K562 (cell line): ENCODE measurements around the gene ARHGAP23. TPM values are rescaled to one million over a fixed set of nuclear protein-coding genes. Genes with fewer than 3 reads are reported as not detected.

ENCODE experiments used
- ATAC-seq: fragments of 200-7000 bp; cut with Tn5 transposase; 3 replicates; pipeline ENCODE4 v1.9.1; 2020; ENCODE audit warnings: moderate library complexity
- BruUV-seq: library from RNA; stranded (reverse); fragments of 400-500 nt; replicated peaks from 2 replicates; lab custom pipeline; 2021; lab: Mats Ljungman, UMichigan
- CTCF ChIA-PET: fragments of 300-600 bp; formaldehyde crosslinking; extraction: SDS; loops from one replicate; lab custom pipeline; 2021; ENCODE audit warnings: low intra/inter-chr PET ratio; lab: Yijun Ruan, JAX
- POLR2A ChIA-PET: fragments of 300-600, 350-650 bp; sonication (Branson Sonifier 250); formaldehyde crosslinking; extraction: SDS; loops from one replicate; lab custom pipeline; 2021; ENCODE audit warnings: antibody characterized with exemption, inconsistent platforms; lab: Yijun Ruan, JAX
- DNase-seq, 4 experiments: peaks; one replicate each; pipeline versions ENCODE4 v3.0.0 to v3.0.0-alpha.2; 2011 to 2018; ENCODE audit warnings: low spot score in 3 of 4, mixed read lengths in 3 of 4; ENCODE audit errors: extremely low read depth in 1 of 4
- FAIRE-seq: peaks from 2 replicates; lab custom pipeline; 2011; peaks lifted over from hg19 to GRCh38; lab: Jason Lieb, UNC
- H2AFZ ChIP-seq: 2 replicates; pipeline ENCODE4 v1.6.0; 2011; ENCODE audit warnings: low read depth, low read length, control low read depth, inconsistent platforms
- H3K27ac ChIP-seq: fragments of 200-600 bp; 3 replicates; pipeline ENCODE4 v1.8.0; 2011; ENCODE audit warnings: low read depth, mild to moderate bottlenecking, control low read depth, inconsistent platforms, low read length, moderate library complexity, mixed read lengths; ENCODE audit errors: extremely low read depth
- H3K27me3 ChIP-seq, 2 experiments: fragments of 300-600 bp in 1 of 2; 2 replicates in 1 of 2; 3 replicates in 1 of 2; pipeline versions ENCODE4 v1.6.0 to v1.8.0; 2011; ENCODE audit warnings: inconsistent platforms in 2 of 2, low read length in 2 of 2, mild to moderate bottlenecking in 1 of 2, mixed read lengths in 1 of 2, moderate library complexity in 1 of 2; ENCODE audit not compliant: control insufficient read depth in 2 of 2, insufficient read depth in 2 of 2
- H3K36me3 ChIP-seq: fragments of 300-600 bp; 3 replicates; pipeline ENCODE4 v1.8.0; 2011; ENCODE audit warnings: mild to moderate bottlenecking, low read length, inconsistent platforms; ENCODE audit not compliant: control insufficient read depth, insufficient read depth
- H3K4me1 ChIP-seq, 2 experiments: fragments of 200-600 bp in 1 of 2; replicated peaks in 1 of 2; 2 replicates in 1 of 2; 3 replicates in 1 of 2; pipeline versions ENCODE4 v1.5.1 to v1.8.0; 2011; ENCODE audit warnings: inconsistent platforms in 2 of 2, low read length in 2 of 2, mild to moderate bottlenecking in 1 of 2, mixed read lengths in 1 of 2, moderate library complexity in 1 of 2; ENCODE audit not compliant: control insufficient read depth in 2 of 2, insufficient read depth in 2 of 2
- H3K4me2 ChIP-seq: 2 replicates; pipeline ENCODE4 v1.6.1; 2011; ENCODE audit warnings: low read length, control low read depth, inconsistent platforms, mixed read lengths; ENCODE audit not compliant: insufficient read depth
- H3K4me3 ChIP-seq: fragments of 200-600 bp; sonication (generic), shearing (Covaris generic); 2 replicates; pipeline ENCODE4 v1.5.1; 2016; ENCODE audit warnings: control low read depth, inconsistent platforms
- H3K79me2 ChIP-seq: fragments of 200-600 bp; 3 replicates; pipeline ENCODE4 v1.8.0; 2011; ENCODE audit warnings: low read length, inconsistent platforms; ENCODE audit not compliant: control insufficient read depth, insufficient read depth
- H3K9ac ChIP-seq, 2 experiments: 2 replicates each; pipeline versions ENCODE4 v1.6.0 to v1.6.1; 2011; ENCODE audit warnings: low read depth in 2 of 2, low read length in 2 of 2, control low read depth in 1 of 2, inconsistent platforms in 1 of 2, mild to moderate bottlenecking in 1 of 2, mixed read lengths in 1 of 2; ENCODE audit not compliant: insufficient read depth in 1 of 2
- H3K9me1 ChIP-seq: one replicate; pipeline ENCODE4 v1.6.0; 2011; ENCODE audit warnings: inconsistent platforms, mild to moderate bottlenecking, low read length, moderate library complexity; ENCODE audit not compliant: control insufficient read depth, insufficient read depth
- H3K9me3 ChIP-seq: replicated peaks from 2 replicates; pipeline ENCODE4 v1.5.1; 2011; ENCODE audit warnings: low read depth, low read length, inconsistent platforms; ENCODE audit not compliant: control insufficient read depth, insufficient read depth
- H4K20me1 ChIP-seq: replicated peaks from 2 replicates; pipeline ENCODE4 v1.6.1; 2011; ENCODE audit warnings: low read length, inconsistent platforms, mixed read lengths; ENCODE audit not compliant: control insufficient read depth, insufficient read depth
- BRF1 ChIP-seq: IDR thresholded peaks from 3 replicates; pipeline ENCODE4 v1.6.1; 2011; ENCODE audit warnings: borderline replicate concordance, mild to moderate bottlenecking; ENCODE audit not compliant: insufficient read length; ENCODE audit errors: extremely low read depth
- CC2D1A ChIP-seq: fragments of 450-650 bp; IDR thresholded peaks from 2 replicates; pipeline ENCODE4 v1.6.1; 2017; ENCODE audit warnings: mild to moderate bottlenecking
- DDX20 ChIP-seq: fragments of 450-650 bp; IDR thresholded peaks from 2 replicates; pipeline ENCODE4 v1.6.1; 2016; ENCODE audit warnings: missing genetic modification characterization, low read depth, mild to moderate bottlenecking, missing compliant biosample characterization, moderate library complexity
- E2F1 ChIP-seq: sonication (generic); formaldehyde crosslinking; IDR thresholded peaks from 2 replicates; pipeline ENCODE4 v1.8.1; 2023; ENCODE audit warnings: mild to moderate bottlenecking, missing genetic modification reagents, moderate library complexity
- EHMT2 ChIP-seq: fragments of 450-650 bp; IDR thresholded peaks from 2 replicates; pipeline ENCODE4 v1.6.1; 2018; ENCODE audit warnings: antibody characterized with exemption
- ETV6 ChIP-seq, 3 experiments: fragments of 150-350 bp in 1 of 3; sonication (generic) in 1 of 3; formaldehyde crosslinking in 1 of 3; IDR thresholded peaks; 2 replicates each; pipeline versions ENCODE4 v1.6.1 to v1.8.0; 2014 to 2022; ENCODE audit warnings: borderline replicate concordance in 2 of 3, low read depth in 2 of 3, antibody characterized with exemption in 1 of 3, low read length in 1 of 3, mild to moderate bottlenecking in 1 of 3, missing genetic modification reagents in 1 of 3
- NEUROD1 ChIP-seq: fragments of 150-350 bp; IDR thresholded peaks from 2 replicates; pipeline ENCODE4 v1.6.1; 2014; ENCODE audit warnings: borderline replicate concordance, low read length, low read depth; ENCODE audit not compliant: partially characterized antibody
- NR4A1 ChIP-seq, 2 experiments: fragments of 250-450 bp in 1 of 2; fragments of 450-650 bp in 1 of 2; sonication (Bioruptor Pico) in 1 of 2; IDR thresholded peaks; 2 replicates each; pipeline versions ENCODE4 v1.4.0 to v1.6.1; 2016 to 2020; ENCODE audit warnings: mild to moderate bottlenecking in 2 of 2, missing compliant biosample characterization in 1 of 2, missing genetic modification characterization in 1 of 2, moderate library complexity in 1 of 2
- PRPF4 ChIP-seq: fragments of 200-400 bp; formaldehyde crosslinking; IDR thresholded peaks from one replicate; pipeline ENCODE4 v1.6.1; 2017; ENCODE audit warnings: low read length, low read depth, mild to moderate bottlenecking; ENCODE audit not compliant: insufficient read depth, poor library complexity, severe bottlenecking
- ZNF133 ChIP-seq: fragments of 250-450 bp; sonication (Bioruptor Pico); IDR thresholded peaks from 2 replicates; pipeline ENCODE4 v1.4.0; 2020; ENCODE audit warnings: mild to moderate bottlenecking
- ZNF57 ChIP-seq: fragments of 450-650 bp; formaldehyde crosslinking; IDR thresholded peaks from 2 replicates; pipeline ENCODE4 v1.4.0; 2020; ENCODE audit warnings: mild to moderate bottlenecking, moderate library complexity
- ZNF584 ChIP-seq: fragments of 200-800 bp; sonication (Bioruptor generic); IDR thresholded peaks from 2 replicates; pipeline ENCODE4 v1.6.1; 2016; ENCODE audit warnings: low read depth, mild to moderate bottlenecking, missing genetic modification characterization, missing compliant biosample characterization
- ZNF639 ChIP-seq, 2 experiments: fragments of 200-800 bp in 1 of 2; sonication (Bioruptor generic) in 1 of 2; sonication (generic) in 1 of 2; formaldehyde crosslinking in 1 of 2; IDR thresholded peaks in 1 of 2; conservative IDR thresholded peaks in 1 of 2; 2 replicates each; pipeline versions ENCODE4 v1.5.0 to v1.6.1; 2016 to 2020; ENCODE audit warnings: missing compliant biosample characterization in 1 of 2, missing genetic modification characterization in 1 of 2, missing genetic modification reagents in 1 of 2
- WGBS: fragments of 100-300 bp; shearing (Covaris generic); methylation state at CpG from one replicate; pipeline ENCODE4 v1.1.6; 2016; ENCODE audit warnings: low coverage, mixed read lengths; ENCODE audit not compliant: insufficient coverage; ENCODE audit errors: missing lambda C conversion rate; 5-methylcytosine and 5-hydroxymethylcytosine counted together
- in situ Hi-C: fragments of 300-500 bp; cut with MboI; formaldehyde crosslinking; loops from 4 replicates; pipeline ENCODE4 v1.15.0; 2018; ENCODE audit warnings: inconsistent platforms, mixed read lengths
- intact Hi-C: fragments of 100-400 bp; cut with micrococcal nuclease; formaldehyde crosslinking; loops from 2 replicates; pipeline ENCODE4 v1.14.2; 2022
- polyA plus RNA-seq, 8 experiments: library from polyadenylated mRNA; depleted of rRNA in 4 of 8; stranded (reverse) in 5 of 8; unstranded in 3 of 8; fragments of >200 nt; fragmentation: Nextera tagmentation in 2 of 8; fragmentation: Illumina TruSeq in 1 of 8; extraction: Ambion mirVana in 2 of 8; extraction: Trizol in 1 of 8; gene quantifications; 2 replicates each; pipeline versions ENCODE4 v1.2.1 to v1.2.3, GENCODE V29; 2011 to 2014; ENCODE audit warnings: inconsistent platforms in 1 of 8, missing spikeins in 1 of 8
- total RNA-seq, 7 experiments: library from RNA; depleted of rRNA in 6 of 7; stranded (reverse); fragments of >200 nt in 6 of 7; fragmentation: Illumina TruSeq in 2 of 7; extraction: Trizol in 2 of 7; gene quantifications; 2 replicates each; pipeline versions ENCODE4 v1.2.1 to v1.2.3, GENCODE V29; 2011 to 2021; ENCODE audit warnings: low replicate concordance in 1 of 7
- TF ChIP-seq, protein P1 (sequence below): fragments of 450-650 bp; IDR thresholded peaks from 2 replicates; pipeline ENCODE4 v1.6.1; 2016
- TF ChIP-seq, protein P2 (sequence below): fragments of 250-450 bp; sonication (Bioruptor Pico); IDR thresholded peaks from 2 replicates; pipeline ENCODE4 v1.8.0; 2022; ENCODE audit warnings: moderate library complexity, mild to moderate bottlenecking, inconsistent platforms

Gene ARHGAP23
- total and polyA plus RNA-seq, 9 of the 15 experiments (the other 6 are each of a cell fraction or from before 2014, with no cell fraction given): 0.01 to 2.7 (median 0.70) TPM

DNA sequence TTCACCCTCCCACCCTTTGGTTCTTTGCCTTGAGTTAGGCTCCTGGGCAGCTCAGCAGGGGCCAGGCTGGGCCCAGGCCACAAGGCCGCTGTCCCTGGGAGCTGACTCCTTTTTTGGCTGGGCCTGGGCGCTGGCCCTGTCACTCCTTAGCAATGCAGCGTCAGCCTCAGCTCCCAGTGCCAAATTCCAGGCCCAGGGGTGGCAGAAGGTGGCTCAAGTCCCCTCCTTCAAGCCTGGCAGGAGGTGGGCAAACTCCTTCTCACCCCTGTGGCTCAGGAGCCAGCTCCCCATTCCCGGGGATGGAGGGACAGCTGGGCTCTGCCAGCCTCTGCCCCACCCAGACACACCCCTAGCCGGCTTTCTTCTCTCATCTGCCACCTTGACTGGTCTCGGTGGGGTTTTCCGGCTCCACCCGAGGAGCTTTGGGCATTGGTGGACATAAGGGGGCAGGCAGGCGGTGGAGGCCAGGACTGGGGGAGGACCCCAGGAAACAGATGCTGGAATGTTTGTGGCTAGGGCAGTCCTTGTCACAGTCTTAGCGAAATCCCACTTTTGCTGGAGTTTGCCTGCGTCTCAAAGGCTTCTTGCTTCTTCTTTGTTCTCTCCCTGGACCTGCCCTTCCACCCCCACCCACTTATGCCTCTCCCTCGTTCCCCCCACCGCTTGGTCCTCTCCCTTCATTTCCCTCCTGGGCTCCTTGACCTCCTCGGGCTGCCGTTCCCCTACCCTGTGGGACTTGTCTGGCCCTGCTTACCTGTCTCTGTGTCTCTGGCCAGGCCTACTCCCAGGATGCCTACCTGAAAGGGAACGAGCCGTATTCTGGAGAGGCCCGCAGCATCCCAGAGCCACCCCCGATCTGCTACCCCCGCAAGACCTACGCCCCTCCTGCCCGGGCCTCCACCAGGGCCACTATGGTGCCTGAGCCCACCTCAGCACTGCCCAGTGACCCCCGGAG, 37.4 kb downstream of the ARHGAP23 start:
- no peak for ATAC-seq
- Histone ChIP-seq H3K4me2 (peak overlapping the region; percentile 59), H3K79me2 (no peaks in the 10 kb centered on the region), H3K4me3 (no peak overlapping the region)
- TF ChIP-seq ZNF133 (CRISPR knock-in tag) (no peak), E2F1 (CRISPR knock-in tag) (no peak), ZNF57 (CRISPR knock-in tag) (no peak), PRPF4 (no peak), ZNF639 (CRISPR knock-in tag; conservative IDR thresholded peaks at IDR 0.05 in 1 of 2, IDR thresholded peaks at IDR 0.05 in 1 of 2) (no peak), NR4A1 (CRISPR knock-in tag; IDR thresholded peaks at IDR 0.05) (no peak), NR4A1 (tag; IDR thresholded peaks at IDR 0.05) (no peak), BRF1 (no peak), DDX20 (tag) (no peak), NEUROD1 (no peak), EHMT2 (no peak), ETV6 (IDR thresholded peaks at IDR 0.05; ENCODE audit: borderline replicate concordance in 1 of 2, low read depth in 2 of 2, low read length in 1 of 2) (no peak), ETV6 (CRISPR knock-in tag; IDR thresholded peaks at IDR 0.05; ENCODE audit: borderline replicate concordance) (no peak), ZNF584 (CRISPR knock-in tag) (no peak), CC2D1A (no peak)
- TF ChIP-seq, protein P1, sequence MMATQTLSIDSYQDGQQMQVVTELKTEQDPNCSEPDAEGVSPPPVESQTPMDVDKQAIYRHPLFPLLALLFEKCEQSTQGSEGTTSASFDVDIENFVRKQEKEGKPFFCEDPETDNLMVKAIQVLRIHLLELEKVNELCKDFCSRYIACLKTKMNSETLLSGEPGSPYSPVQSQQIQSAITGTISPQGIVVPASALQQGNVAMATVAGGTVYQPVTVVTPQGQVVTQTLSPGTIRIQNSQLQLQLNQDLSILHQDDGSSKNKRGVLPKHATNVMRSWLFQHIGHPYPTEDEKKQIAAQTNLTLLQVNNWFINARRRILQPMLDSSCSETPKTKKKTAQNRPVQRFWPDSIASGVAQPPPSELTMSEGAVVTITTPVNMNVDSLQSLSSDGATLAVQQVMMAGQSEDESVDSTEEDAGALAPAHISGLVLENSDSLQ: no peak
- TF ChIP-seq, protein P2, sequence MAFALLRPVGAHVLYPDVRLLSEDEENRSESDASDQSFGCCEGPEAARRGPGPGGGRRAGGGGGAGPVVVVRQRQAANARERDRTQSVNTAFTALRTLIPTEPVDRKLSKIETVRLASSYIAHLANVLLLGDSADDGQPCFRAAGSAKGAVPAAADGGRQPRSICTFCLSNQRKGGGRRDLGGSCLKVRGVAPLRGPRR (CRISPR knock-in tag): no peak
- TF ChIP-seq, all 486 proteins: peak for 0
- Histone ChIP-seq H3K27ac (no peak overlapping the region), H3K36me3 (no peaks in the 10 kb centered on the region), H4K20me1 (no peaks in the 10 kb centered on the region), H3K9me3 (no peaks in the 10 kb centered on the region), H3K9ac (peak overlapping the region in 1 of 2 experiments; percentile 2; a peak in 1 of 4 replicates), H3K9me1 (no peaks in the 10 kb centered on the region), H2AFZ (peak overlapping the region; percentile 11; the same call in 1 of the 2 replicates), H3K4me1 (peaks cover 17 to 59% of the 10 kb centered on the region in 2 experiments; a peak in 4 of 5 replicates), H3K27me3 (peaks cover 0 to 28% of the 10 kb centered on the region in 2 experiments; a peak in 2 of 5 replicates)
- no peak for FAIRE-seq
- intact Hi-C loops: no loop called here
- CTCF ChIA-PET: no interaction called here
- no TSS peak for BruUV-seq
- DNase-seq: peak in 3 of 4 experiments; percentile 10 to 26 (median 20)
- in situ Hi-C loops: no loop called here
- POLR2A ChIA-PET: no interaction called here
- 45% methylated on average over 23 of the region's 23 CpGs for WGBS
